ENCODE results near the gene FARSB. TPM values are rescaled to one million over a fixed set of nuclear protein-coding genes. Genes with fewer than 3 reads are reported as not detected.

FARSB gene
- total RNA-seq, 1 donor = 25.9 TPM

DNA sequence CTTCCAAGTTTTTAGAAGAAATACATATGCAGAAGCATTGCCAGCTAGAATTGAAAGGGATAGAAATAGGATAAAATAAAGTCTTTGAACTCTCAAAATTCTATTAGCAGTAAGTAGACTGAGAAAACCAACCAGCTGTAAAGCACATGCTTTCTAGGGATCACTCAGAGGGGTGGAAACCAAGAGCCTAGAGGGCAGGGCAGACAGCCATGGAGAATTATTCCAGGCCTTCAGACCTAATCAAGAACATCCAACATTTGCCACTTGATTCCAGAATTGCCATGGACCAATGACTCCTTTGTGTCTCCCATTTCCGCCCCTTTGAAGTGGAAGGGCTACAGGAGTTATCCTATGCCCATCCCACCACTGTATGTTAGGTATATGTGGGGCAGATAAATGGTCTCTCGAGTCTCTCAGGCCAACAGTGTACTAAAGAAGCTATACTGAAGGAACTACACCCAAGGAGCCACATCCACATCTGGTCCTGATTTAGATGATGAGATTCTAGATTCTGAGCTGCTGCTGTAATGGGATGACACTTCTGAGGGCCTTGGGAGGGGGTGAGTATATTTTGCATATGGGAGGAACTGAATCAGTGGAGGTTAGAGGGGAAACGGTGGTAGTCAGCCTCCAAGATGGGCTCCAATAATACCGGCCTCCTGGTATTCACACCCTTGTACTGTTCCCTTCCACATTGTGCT is 4.0 kb downstream of the FARSB start:
- no peak for DNase-seq (ENCODE audit: low read depth)
- TF ChIP-seq, protein P1, sequence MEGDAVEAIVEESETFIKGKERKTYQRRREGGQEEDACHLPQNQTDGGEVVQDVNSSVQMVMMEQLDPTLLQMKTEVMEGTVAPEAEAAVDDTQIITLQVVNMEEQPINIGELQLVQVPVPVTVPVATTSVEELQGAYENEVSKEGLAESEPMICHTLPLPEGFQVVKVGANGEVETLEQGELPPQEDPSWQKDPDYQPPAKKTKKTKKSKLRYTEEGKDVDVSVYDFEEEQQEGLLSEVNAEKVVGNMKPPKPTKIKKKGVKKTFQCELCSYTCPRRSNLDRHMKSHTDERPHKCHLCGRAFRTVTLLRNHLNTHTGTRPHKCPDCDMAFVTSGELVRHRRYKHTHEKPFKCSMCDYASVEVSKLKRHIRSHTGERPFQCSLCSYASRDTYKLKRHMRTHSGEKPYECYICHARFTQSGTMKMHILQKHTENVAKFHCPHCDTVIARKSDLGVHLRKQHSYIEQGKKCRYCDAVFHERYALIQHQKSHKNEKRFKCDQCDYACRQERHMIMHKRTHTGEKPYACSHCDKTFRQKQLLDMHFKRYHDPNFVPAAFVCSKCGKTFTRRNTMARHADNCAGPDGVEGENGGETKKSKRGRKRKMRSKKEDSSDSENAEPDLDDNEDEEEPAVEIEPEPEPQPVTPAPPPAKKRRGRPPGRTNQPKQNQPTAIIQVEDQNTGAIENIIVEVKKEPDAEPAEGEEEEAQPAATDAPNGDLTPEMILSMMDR (IDR thresholded peaks at IDR 0.05; ENCODE audit: insufficient read depth, low read depth, low read length) = no peak
- no peak overlapping the region for H3K4me3 ChIP-seq (ENCODE audit: low read depth, low read length)

DNA sequence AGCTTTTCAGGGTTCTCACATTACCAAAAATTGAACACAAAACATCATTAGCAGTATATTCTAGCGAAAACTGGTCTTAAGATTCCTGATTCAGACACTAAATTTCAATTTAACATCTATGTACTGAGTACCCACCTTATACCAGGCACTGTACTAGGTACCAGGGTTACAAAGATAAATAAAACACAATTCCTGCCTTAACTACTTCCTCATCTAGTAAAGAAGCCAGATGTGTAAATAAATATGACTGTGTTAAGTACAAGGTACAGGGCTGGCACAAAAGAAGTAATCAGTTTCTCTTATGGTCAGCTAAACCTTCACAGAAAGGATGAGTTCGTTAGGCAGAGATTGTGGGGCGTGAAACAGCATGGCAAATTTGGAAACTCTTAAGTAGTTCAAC is 6.1 kb downstream of the FARSB start:
- TF ChIP-seq, protein P1 (IDR thresholded peaks at IDR 0.05; ENCODE audit: insufficient read depth, low read depth, low read length) = no peak

DNA sequence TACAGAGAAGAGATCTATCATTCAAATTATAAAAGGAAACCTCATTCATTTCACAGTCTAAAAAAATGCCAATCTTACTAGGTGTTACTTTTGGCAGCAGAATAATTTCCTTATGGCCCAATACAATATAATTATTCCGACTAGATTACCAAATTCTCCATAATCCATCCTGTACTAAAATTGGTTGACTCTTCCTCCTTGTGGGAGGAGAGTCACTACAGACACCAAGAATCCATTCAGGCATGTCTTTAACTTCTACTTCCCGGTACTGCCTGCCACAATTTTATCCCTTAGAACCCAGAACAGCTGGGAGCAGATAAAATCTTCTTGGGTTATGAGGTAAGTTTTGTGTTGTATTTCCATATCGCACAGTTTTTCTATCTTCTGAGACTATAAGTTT is 9.9 kb downstream of the FARSB start:
- DNase-seq (ENCODE audit: low read depth) = no peak
- TF ChIP-seq, protein P1 (IDR thresholded peaks at IDR 0.05; ENCODE audit: insufficient read depth, low read depth, low read length) = no peak
- no peak overlapping the region for H3K4me3 ChIP-seq (ENCODE audit: low read depth, low read length)

More for the DNA sequence above, 6.1 kb downstream of the FARSB start:
- H3K4me3 ChIP-seq (ENCODE audit: low read depth, low read length) = no peak overlapping the region
- no peak for DNase-seq (ENCODE audit: low read depth)

DNA sequence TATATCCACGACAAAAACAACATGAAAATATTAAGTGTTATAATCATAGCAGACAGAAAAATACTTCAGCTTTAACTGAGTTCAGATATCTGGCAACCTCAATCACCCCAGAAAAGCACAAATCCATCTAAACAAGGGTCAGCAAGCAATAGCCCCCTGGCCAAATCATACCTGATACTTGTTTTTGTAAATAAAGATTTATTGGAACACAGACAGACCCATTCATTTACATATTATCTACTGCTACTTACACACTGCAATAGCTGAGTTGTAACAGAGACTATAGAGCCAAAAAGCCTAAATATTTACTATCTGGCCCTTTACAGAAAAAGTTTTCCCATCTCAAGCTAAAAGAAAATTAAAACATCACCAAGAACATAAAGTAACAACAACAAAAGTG is 12.8 kb downstream of the FARSB start:
- no peak overlapping the region for H3K4me3 ChIP-seq (ENCODE audit: low read depth, low read length)
- TF ChIP-seq, protein P1 (IDR thresholded peaks at IDR 0.05; ENCODE audit: insufficient read depth, low read depth, low read length) = no peak
- no peak for DNase-seq (ENCODE audit: low read depth)

DNA sequence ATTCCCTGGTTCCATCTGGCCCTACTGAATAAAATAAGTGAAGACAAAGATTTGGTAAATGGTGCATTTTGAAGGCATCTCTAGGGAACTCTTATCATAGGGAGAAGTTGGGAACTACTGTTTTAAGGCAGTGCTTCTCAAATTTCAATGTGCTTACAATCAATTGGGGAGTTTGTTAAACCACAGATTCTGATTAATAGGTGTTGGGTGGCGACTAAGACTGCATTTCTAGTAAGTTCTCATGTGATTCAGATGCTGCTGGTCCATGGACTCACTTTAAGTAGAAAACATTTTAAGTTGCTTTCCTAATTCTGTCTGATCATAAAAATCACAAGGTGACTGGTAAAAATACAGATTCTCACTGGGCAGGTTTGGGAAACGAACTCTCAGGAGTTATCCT is 14.6 kb downstream of the FARSB start:
- peak; percentile 11 for DNase-seq (ENCODE audit: low read depth)
- no peak overlapping the region for H3K4me3 ChIP-seq (ENCODE audit: low read depth, low read length)
- TF ChIP-seq, protein P1 (IDR thresholded peaks at IDR 0.05; ENCODE audit: insufficient read depth, low read depth, low read length) = no peak

DNA sequence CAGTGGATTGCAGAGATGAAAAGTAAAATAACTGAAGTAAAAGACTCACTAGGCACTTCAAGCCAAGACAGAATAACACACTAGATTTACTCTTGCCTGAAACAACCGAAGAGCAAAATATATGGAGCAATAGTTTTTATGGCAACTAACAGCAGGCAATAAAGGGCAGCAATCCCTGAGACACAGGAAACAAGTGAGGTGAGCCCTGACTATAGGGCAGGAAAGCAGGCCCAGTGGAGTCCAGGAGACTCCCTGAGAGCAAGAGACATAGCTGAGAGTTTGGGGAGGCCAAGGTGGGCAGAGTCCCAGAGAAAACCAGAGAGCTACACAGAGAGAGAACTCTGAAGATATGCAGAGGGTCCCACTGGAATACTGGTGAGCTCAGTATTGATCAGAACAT is 18.8 kb downstream of the FARSB start:
- H3K4me3 ChIP-seq (ENCODE audit: low read depth, low read length) = no peak overlapping the region
- TF ChIP-seq, protein P1 (IDR thresholded peaks at IDR 0.05; ENCODE audit: insufficient read depth, low read depth, low read length) = no peak
- DNase-seq (ENCODE audit: low read depth) = no peak

DNA sequence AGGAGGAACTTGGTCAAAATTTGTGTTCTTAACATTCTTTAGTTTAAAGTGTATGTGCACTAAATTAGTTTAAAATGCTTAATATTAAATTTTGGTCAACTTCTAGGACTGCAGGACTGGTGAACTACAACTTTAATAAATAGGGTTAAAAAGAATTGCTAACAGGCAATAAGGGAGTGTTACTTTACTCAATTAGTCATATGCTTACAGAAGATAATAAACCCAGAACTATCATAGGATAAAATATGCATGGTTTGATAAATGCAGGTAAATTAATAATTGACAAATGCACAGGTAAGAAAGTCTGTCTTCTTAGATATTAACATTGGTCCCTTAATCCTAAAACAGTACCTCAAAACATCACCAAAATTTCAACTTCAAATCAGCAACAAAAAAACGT is 20.6 kb downstream of the FARSB start:
- no peak for DNase-seq (ENCODE audit: low read depth)
- H3K4me3 ChIP-seq (ENCODE audit: low read depth, low read length) = no peak overlapping the region
- TF ChIP-seq, protein P1 (IDR thresholded peaks at IDR 0.05; ENCODE audit: insufficient read depth, low read depth, low read length) = no peak
